ENCODE measurements around the gene TBX15.

TBX15 gene

GRCh38 chr1:118878661-118879060, 109.5 kb downstream of the TBX15 start:
- no peak for DNase-seq

GRCh38 chr1:118877668-118878396, 110.3 kb downstream of the TBX15 start:
- no peak for DNase-seq

- no peak for DNase-seq
Observed at GRCh38 chr1:118871582-118872171, 116.5 kb downstream of the TBX15 start.

- DNase-seq = no peak
Observed at GRCh38 chr1:118868387-118868786, 119.8 kb downstream of the TBX15 start.

GRCh38 chr1:118866330-118866729, 121.8 kb downstream of the TBX15 start:
- no peak for DNase-seq

- no peak for DNase-seq
Observed at GRCh38 chr1:118863688-118864087, 124.5 kb downstream of the TBX15 start.

GRCh38 chr1:118862755-118863154, 125.4 kb downstream of the TBX15 start:
- DNase-seq = no peak

GRCh38 chr1:118861216-118861615, 126.9 kb downstream of the TBX15 start:
- DNase-seq = no peak

- no peak for DNase-seq
Observed at GRCh38 chr1:118859999-118860398, 128.1 kb downstream of the TBX15 start.

GRCh38 chr1:118846443-118846842, 141.7 kb downstream of the TBX15 start:
- DNase-seq = no peak

- peak; percentile 10 for DNase-seq
Observed at GRCh38 chr1:118842452-118843201, 145.5 kb downstream of the TBX15 start.

- no peak for DNase-seq
Observed at GRCh38 chr1:118841521-118841920, 146.6 kb downstream of the TBX15 start.
